ENCODE measurements around the gene PIGR.

The PIGR gene

DNA sequence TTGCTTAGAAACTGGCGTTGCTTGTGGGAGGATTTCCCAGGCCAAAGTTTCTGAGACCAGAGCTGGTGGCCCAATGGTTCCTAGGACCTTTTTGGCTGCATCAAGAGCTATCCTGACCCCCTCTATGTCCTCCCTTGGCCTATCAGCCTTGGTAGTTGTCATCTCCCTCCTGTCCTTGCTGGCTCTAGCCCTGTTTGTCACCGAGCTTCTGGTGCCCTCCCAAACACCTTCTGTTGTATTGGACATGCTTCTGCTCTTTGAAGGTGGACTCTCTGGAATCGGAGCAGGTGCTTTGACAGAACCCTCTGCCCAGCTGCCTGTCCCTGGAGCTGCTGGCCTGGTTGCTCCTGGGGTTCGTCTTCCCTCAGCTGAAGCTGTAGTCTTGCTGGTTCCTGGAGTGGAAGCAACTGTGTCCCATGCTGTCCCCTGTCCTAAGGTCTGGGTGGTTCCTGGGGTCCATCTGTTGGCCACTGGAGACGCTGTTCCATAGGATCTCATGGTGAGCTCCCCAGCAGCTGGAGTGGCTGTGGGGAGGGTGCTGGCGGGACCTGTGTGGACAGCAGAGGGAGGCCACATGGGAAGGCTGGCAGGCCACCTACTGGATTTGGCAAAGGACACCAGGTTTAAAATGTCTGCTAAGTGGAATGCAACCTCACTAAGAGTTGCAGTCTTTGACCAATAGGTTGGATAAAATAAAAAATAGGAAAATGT is 14.6 kb upstream of the PIGR start:
- no peak for DNase-seq

DNA sequence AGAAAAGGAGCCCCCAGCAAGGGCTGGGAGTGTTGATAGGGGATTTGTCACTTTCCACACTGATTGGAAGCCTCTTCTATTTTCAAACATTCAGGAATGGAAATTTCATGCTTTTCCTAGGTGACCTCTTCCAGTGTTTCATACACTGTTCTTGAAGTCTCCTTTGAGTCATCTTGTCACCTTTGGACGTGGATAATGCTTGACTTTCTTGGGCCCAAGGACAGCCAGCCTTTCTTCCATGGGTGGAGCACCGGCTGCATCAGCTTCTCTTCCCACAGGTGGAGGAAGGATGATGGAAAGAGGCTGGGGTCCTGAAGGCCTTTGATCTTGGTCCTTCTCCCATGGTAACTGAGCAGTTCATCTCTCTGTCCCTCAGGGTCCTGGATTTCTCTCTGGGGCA is 11.9 kb upstream of the PIGR start:
- no peak for DNase-seq

DNA sequence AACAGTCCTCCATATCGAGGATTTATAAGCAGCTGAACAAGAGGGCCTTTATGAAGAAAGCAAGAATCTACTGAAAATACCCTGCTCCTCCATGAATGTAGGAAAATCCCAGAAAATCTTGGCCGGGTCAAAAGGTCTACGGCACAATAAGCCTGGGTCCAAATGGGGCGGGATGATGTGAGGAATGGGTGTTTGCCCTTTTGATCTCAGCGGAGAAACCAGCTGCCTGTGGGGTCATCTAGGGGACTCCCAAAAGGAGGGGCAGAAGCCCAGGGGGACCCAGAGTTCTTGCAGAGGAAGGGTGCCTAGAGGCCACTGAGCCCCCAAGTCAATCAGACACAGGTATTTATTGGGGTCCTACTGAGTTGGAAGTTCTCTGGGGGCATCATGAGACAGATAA is 11.4 kb upstream of the PIGR start:
- no peak for DNase-seq

DNA sequence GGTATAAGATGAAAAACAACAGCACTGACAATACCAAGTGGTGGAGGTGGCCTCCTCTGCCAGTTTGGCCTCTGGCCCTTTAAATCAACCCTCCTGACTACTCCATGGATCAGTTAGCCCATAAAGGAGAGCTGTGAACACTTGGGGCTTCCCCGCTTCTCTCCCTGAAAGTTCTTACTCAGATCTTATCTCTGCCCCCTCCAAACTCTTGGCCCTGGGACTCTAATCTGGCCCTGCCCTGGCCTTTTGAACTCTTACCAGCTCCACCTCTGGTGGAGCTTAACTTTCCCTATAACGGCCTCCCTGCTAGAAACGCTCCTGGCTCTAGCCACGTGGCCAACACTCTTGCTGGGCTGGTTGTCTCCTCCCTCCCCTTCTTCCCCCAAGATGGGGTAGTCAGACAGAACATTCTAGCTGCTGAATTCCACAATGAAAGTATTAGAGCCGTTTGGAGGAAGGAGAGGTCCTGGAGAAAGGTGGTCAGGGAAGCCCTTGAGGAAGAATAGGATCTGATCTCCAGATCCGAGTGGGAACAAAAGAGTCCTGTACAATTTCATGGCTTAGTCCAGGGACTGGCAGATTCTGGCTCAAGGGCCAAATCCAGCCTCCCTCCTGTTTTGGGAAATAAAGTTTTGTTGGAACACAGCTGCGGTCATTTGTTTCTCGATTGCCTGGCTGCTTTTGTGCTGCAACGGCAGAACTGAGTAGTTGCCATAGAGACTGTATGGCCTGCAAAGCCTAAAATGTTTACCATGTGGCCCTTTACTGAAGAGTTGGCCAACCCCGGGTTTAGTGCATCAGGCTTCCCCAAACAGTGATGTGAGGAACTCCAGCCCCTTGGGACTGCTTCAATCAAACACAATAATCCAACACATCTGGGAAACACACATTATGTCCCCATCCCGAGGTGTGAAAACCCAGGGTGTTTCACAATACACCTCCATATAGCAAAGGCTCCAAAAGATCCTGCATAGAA is 9.5 kb upstream of the PIGR start:
- peak; percentile 37 for DNase-seq

DNA sequence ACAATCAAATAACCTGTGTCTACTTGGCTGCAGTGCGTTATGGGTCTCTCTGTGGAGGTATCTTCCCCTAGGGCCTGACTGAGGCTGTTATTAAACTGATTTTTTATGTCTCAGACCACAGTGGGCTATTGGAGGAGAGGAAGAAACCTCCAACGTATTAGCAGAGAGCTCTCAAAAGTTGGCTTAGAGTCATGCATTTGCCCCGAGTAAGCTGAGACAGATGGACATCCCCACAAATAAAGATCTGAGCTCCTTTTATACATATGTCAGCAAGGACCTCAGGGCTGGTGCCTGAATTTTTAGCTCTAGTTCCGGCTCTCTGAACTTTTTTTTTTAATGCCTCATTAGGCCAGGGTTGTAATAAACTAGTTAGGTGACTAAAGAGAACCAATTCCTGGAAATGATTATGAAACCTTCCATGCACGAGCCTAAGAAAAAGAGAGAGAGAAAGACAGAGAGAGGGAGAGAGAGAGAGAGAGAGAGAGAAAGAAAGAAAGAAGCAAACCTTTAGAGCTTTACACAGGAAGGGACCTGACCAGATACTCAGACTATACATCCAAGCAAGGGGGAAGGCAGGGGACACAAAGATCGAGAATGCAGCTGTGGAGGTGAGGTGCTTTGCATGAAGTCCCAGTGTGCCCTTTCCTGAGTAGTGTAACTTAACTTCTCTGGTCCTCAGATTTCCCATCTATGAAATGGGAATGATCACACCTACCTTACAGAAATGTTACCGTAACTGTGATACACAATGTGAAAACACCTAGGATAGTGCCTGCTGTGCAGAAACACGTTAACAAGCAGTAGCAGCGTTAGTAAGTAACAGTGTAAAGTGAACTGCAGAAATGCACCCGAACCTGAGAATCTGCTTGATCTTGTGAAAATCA is 8.4 kb upstream of the PIGR start:
- DNase-seq = no peak

DNA sequence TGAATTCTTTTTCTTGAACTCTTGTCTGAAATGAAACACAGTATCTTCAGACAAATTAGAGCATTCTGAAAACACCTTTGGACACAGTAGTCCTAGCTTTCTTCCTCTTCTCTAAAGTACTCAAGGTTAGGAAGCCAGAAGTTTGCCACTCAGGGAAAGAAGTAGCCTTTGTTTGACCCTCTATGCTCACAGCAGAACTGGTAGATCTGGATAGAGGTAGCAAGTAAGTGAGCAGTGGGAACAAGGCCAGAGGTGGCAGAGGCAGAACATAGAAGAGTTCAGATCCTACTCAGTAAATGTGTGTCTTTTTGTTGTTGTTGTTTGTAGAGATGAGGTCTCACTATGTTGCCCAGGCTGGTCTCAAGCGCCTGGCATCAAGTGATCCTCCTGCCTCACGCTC is 7.4 kb upstream of the PIGR start:
- DNase-seq = no peak

DNA sequence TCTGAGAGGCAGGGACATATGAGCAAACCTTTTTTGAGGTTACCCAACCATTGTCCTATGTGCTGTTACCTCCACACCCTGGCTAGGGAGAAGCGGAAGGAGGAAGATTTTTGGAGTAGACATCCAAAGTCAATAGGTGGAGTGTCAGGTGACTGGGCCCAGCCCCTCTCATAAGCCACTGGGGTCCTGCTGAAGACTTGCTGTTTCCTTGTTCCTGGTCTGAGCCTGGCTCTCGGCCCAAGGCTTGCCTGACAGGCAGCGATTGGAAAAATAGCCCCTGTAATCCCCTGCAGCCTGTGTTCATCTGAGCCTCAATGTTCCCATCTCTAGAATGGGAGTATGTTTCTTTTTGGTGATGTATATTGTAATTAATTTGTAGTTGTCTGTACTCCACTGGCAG is 6.9 kb upstream of the PIGR start:
- DNase-seq = no peak

DNA sequence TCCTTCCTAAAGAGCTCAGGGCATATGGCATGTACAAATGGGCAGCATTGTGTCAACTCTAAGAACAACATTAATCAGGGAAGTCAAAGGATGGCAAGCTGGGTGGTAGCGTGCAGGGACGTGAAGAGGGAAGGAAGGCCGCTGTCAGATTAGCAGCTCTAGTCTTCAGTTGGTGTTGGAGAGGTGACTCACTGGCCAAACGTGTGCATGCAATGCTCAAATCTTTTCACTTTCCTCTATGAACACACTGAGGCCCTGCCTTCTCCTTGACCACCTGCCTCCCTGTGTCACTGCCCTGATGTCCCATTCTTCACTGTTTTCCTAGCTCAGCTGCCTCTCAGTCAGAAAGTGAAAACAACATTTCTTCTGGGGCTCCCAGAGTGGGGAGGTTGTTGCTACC is 5.9 kb upstream of the PIGR start:
- DNase-seq = no peak

DNA sequence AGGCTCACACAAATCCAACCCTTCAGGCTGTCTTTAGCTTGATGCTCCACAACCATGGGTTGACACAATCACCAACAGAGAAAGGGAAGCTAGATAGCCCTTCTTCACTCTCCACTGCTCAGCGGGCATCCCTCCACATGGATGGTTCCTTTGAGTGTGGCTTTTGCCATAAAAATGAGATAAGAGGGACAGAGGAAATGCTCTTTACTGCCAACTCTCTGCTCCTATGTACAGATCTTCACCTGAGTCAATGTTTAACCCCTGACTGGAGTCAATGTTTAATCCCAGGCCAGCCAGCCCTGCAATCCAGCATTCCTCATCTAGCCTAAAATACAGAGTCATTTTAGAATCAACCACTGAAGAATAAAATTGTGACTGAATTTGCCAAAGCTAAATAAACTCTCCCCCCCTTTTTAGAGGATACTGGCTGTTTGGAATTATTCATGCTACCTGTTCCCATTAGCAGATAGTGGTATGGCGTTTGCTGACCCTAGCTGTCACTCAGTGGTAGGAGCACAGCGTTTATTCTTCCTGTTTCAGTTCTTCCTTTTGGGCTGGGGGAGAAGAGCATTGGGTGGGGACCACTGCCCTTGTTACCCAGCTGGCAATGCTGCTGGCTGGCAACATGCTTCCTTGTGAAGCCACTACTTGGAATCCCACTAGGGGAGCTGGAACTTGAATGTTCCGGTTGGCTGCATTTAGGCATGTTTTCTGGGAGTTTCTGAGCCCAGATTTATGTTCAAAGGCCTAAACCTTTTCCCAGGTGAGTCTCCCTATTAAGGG is 5.2 kb upstream of the PIGR start:
- DNase-seq = no peak

DNA sequence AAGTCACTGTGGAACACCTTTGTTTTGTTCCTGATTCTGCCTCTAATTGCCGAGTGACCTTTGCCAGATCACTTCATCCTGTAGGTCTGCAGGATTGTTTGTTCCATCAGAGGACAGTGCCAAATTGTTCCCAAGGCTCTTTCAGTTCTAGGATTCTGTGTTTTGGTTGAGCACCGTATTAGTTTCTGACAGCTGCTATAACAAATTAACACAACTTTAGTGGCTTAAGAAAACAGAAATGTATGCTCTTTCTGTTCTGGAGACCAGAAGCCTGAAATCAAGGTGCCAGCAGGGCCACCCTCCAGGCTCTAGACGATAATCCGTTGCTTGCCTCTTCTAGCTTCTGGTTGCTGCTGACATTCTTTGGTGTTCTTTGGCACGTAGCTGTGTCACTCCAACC is 3.4 kb upstream of the PIGR start:
- no peak for DNase-seq

DNA sequence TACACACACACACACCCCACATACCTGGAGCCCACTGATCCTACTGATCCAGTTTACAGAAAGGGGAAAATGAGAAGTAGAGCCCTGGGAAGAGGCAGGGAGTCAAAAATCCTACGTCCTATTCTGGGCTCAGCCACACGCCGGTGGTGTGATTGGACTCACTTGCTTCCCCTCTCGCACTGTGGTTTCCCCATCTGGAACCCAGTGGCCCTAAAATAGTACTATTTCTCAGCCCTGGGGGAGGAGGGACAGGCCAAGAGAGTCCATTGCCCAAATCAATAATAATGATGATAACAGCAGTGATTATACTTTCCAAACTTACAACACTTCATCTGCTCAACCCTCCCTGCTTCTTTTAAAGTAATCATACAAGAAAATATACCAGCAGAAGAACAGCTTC is 2.9 kb upstream of the PIGR start:
- no peak for DNase-seq

DNA sequence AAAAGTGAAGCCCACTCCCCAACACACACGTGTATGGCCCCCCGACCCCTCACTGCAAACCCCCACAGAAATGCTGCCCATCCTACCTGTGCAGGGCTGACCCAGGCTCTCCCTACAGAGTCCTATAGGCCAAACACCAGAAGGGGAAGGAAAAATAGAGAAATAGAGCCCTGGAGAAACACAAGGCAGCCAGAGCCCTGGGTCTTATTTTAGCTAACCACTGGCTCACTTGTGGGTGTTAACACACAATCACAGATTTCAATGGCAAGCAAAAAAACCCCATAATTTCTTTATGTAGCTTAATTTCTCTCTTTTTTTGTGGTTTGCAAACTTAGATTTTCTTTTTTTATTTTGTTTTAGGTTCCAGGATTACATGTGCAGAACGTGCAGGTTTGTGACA is 989 bp upstream of the PIGR start:
- DNase-seq = no peak

DNA sequence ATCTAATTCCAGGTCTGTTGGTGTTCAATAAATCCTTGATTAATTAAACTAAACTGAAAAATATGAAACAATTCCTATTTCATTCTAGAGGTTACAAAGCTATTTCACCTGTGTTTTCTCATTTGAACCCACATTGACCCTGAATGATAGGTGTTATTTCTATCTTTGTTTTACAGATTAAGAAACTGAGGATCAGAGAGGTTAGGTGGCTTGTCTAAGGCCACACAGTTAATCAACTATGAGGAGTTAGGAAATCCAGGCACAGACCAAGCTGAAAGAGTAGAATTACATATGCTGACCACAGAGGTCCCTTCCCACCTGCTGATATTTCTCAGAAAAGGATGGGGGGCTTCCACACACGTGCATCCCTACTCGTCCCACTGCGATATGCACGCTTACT is 487 bp downstream of the PIGR start:
- DNase-seq = no peak

DNA sequence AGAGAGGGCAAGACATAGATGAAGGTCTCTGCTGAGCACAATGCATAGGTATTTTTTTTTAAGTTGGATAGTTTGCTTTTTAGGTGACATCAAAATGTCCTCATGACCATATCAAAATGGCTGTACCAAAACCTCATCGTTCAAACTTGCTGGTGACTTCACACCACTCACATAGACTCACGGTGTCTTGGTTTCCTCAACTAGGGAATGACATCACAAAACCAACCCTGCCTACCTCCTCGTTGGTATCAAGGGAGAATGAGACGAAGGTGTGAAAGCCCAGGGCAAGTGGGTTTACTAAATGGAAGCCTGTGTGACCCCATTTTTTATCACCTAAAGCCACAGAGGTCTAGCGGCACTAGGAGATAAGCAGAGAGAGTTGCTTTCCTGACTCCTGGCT is 1.6 kb downstream of the PIGR start:
- DNase-seq = no peak

DNA sequence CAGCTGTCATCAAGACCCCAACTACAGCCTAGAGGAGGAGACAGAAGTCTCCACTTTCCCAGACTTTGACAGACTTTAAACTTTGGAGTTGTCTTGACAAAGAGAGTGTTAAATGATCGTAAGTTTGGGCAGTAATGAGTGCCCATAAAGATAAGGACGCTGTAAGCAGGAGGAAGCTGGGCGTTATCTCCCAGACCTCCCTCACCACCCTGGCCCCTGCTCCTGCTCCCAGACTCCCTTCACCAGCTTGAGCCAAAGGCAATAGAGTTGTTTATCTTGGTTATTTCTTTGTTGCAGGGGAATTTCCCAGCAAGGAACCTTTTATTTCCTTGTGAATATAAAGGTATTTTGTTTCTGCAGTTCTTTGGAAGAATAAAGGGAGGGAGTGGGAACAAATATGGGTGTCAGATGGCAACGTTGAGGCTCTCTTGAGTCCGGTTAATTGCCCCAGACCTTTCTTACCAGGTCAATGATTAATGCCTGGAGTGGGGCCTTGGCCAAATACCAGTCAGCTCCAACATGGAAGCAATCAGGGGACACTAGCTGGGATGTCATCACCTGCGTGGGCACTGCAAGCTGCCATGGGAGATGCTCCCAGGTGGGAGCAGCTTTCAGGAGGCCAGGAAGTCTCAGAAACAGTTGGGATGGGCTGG is 4.4 kb downstream of the PIGR start:
- no peak for DNase-seq

DNA sequence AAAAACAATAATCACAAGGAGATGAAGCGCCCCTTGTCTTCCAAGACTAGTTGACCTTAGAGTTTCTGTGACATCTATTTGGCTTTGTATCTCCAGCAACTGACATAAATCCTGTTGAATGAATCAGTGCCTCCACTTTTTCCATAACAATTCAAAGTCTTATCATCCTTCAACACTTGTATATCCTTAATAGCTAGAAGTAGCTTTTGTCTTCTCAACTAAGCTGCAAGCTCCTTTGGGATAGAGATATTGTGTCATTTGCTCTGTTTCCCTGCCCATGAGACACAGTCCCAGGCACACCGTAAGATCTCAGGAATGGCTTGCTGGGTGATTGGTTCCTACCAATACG is 5.7 kb downstream of the PIGR start:
- DNase-seq = no peak

DNA sequence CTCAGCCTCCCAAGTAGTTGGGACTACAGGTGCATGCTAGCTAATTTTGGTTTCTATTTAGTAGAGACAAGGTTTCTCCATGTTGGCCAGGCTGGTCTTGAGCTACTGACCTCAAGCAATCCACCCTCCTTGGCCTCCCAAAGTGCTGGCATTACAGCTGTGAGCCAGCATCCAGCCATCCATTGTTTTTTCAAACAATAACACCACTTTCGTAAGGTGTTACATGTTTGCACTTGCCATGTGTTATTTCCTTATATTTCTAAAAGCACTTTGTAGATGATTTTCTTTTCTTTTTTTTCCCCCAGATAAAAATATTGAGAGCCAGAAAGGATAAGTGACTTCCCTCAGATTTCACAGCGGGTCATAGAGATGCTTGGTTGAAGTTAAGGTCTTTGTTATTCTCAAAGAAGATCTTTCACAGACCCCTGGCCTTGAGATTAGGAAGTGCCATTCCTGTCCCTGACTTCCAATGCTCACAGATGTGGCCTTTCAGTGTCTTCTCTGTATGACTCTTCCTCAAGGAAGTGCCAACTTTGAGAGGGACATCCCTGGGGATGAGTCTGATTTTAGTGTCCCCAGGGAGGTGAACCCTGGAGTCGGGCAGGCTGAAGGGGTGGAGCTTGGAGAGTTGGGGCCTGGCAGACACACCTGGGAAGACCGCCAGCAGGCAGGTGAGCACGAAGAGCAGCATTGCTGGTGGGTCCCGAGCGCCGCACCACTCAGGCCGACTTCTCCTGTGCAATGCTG is 6.3 kb downstream of the PIGR start:
- no peak for DNase-seq

DNA sequence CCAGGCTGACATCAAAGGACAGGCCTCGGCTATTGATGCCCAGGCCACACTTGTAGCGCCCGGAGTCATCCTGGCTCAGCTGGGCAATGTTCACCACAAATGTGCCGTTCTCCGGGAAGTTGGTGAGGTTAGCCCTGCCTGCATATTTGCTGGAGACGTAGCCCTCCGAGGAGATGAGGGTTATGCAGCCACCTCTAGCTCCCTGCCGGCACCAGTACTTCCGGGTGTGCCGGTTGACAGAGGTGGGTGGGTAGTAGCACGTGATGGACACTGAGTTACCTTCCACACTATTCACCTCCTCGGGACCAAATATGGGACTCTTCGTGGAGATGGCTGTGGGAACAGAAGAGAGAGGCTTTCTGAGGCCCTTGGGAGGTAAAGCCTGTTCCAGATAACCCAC is 7.1 kb downstream of the PIGR start:
- no peak for DNase-seq

DNA sequence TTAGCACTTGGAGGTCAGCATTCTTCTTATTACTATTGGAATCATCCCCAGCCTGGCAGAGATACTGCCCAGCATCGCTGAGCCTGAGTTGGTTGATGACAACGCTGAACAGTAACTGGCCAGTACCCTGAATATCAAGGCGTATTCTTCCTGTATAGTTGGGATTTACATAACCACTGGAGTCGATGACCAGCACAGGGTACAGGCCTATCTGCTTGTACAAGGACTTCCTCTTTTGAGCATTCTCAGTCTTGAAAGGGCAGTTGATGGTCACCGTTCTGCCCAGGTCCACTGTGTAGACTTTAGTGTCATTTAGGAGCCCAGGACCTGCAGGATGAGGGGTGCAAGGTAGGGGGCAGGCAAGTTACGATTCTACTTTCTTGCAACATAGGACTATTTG is 8.8 kb downstream of the PIGR start:
- DNase-seq = no peak

DNA sequence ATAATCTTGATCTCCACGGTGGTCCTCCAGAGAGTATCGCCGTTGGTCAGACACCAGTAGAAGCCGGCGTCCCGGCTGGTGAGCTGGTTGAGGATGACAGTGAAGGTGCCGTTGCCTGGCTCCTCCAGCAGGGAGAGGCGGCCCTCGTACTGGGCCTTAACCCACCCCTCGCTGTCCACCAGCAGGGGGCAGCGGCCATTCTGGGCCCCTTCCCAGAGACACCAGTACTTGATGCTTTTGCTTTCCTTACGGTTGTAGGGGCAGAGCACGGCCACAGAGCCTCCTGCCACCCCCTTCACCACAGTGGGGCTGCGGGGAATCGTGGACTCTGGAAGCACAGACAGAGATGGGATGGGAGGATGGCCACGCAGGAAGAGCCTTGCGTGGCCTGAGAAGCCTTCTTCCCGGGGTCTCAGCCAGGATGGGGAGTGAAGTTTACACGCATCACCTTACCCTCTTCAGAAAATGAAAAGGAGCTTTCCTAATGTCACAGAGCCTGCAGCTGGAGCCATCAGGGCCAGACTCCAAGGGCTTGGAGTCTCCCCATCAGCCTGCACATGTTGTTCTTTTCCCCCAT is 10.7 kb downstream of the PIGR start:
- DNase-seq = no peak

DNA sequence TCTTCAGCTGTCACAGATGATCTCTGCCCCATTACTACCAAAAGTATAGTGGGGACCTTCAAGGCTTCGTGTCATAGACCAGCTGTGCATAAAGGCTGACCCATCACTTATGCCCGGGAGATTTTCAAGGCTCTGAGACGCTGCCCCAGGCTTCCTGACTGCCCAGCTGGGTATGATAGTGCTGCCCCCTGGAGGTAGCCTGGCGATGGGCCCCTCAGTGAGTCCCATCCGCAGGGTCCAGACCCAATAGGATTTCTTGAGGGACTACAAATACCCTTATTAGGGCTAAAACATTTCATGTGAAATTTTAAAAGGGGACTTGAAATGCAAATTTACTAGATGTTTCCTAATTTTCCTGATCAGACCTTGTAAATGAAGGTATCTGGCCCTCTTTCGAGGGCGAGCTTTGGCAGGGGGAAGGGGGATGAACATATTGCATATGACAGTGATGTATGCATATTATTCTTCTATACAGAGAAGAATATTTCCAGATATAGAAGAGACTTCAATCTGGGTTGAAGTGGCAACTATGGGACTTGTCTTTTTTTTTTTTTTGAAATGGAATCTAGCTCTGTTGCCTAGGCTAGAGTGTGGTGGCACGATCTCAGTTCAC is 12.8 kb downstream of the PIGR start:
- no peak for DNase-seq
